HFFc6 (cell line): Measurements from ENCODE around the gene OXER1. TPM values are rescaled to one million over a fixed set of nuclear protein-coding genes. Genes with fewer than 3 reads are reported as not detected.

Experiments
- DNase-seq: peaks from one replicate; pipeline ENCODE4 v3.0.0-alpha.2; 2018
- H3K27ac Mint-ChIP-seq: 2 replicates; pipeline ENCODE4 v1.8.0; 2020; ENCODE audit warnings: mild to moderate bottlenecking, mixed read lengths
- H3K27me3 Mint-ChIP-seq: 2 replicates; pipeline ENCODE4 v1.8.0; 2021; ENCODE audit warnings: mild to moderate bottlenecking, moderate library complexity, mixed read lengths; ENCODE audit not compliant: insufficient read depth
- H3K36me3 Mint-ChIP-seq: 2 replicates; pipeline ENCODE4 v1.8.0; 2021; ENCODE audit warnings: low read depth, mixed read lengths
- H3K4me1 Mint-ChIP-seq: 2 replicates; pipeline ENCODE4 v1.8.0; 2020; ENCODE audit warnings: low read depth, mixed read lengths
- H3K4me3 Mint-ChIP-seq: 2 replicates; pipeline ENCODE4 v1.8.0; 2020; ENCODE audit warnings: mild to moderate bottlenecking, moderate library complexity, mixed read lengths
- H3K9me3 Mint-ChIP-seq: 2 replicates; pipeline ENCODE4 v1.8.0; 2020; ENCODE audit warnings: mild to moderate bottlenecking, mixed read lengths
- total RNA-seq, 6 experiments: library from RNA; stranded (reverse); fragmentation: NEBNext Ultra II Directional; extraction: Animal tissue kit (Norgen Biotek cat#: 25700); gene quantifications; 2 replicates in 1 of 6; 3 replicates in 5 of 6; pipeline ENCODE4 v1.2.3, GENCODE V29; 2021
- TF ChIP-seq, protein P1 (sequence below): fragments of 200-600 bp; sonication (generic); IDR thresholded peaks from 2 replicates; pipeline ENCODE4 v1.5.0; 2021; ENCODE audit warnings: antibody characterized with exemption, mild to moderate bottlenecking

The OXER1 gene
- total RNA-seq, 6 experiments from 2014 or later: not detected

DNA sequence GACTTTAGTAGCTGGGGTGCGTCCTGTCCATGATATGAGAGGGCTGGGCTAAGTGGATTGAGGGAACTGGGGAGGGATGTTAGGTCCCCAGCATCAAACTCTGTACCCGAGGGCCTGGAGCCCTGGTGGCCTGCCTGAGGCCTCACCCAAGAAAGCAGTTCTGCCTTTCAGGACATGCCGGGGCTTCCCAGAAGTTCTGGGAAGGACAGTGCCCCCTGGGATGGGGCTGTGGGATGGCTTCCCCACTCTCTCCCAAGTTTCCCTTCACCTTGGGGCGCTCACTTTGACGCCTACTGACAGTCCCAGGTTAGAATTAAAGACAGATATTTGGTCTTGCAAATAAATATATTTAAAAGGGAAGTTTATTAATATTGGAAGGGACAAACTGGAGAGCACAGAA lies 1.8 kb downstream of the OXER1 start:
- H3K9me3 Mint-ChIP-seq: no peaks in the 10 kb centered on the region
- peaks cover 8% of the 10 kb centered on the region for H3K27me3 Mint-ChIP-seq
- no peaks in the 10 kb centered on the region for H3K36me3 Mint-ChIP-seq
- DNase-seq: no peak
- no peak overlapping the region for H3K4me3 Mint-ChIP-seq
- no peaks in the 10 kb centered on the region for H3K4me1 Mint-ChIP-seq
- H3K27ac Mint-ChIP-seq: no peak overlapping the region
- TF ChIP-seq, protein P1, sequence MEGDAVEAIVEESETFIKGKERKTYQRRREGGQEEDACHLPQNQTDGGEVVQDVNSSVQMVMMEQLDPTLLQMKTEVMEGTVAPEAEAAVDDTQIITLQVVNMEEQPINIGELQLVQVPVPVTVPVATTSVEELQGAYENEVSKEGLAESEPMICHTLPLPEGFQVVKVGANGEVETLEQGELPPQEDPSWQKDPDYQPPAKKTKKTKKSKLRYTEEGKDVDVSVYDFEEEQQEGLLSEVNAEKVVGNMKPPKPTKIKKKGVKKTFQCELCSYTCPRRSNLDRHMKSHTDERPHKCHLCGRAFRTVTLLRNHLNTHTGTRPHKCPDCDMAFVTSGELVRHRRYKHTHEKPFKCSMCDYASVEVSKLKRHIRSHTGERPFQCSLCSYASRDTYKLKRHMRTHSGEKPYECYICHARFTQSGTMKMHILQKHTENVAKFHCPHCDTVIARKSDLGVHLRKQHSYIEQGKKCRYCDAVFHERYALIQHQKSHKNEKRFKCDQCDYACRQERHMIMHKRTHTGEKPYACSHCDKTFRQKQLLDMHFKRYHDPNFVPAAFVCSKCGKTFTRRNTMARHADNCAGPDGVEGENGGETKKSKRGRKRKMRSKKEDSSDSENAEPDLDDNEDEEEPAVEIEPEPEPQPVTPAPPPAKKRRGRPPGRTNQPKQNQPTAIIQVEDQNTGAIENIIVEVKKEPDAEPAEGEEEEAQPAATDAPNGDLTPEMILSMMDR: no peak

DNA sequence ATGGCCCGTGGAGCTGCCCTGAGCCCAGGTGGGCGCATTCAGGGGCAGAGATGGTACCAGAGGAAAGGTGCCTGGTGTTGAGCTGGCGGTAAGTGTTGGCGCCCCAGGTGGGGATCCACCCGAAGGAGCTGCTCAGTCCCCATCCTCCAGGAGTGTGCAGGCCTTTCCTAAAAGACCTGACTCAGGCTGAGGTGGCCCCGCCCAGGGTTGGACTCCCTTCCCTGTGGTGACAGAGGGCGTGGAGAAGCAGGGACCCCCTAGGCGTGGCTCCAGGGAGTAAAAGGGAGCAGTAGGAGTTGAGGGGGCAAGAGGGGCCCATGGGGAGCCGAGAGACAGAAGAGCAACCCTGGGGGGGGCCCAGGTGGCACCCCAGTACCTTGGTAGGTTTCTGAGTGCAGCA lies 2.4 kb downstream of the OXER1 start:
- Mint-ChIP-seq H3K36me3 (no peaks in the 10 kb centered on the region), H3K4me3 (no peak overlapping the region), H3K27ac (no peak overlapping the region), H3K27me3 (peaks cover 8% of the 10 kb centered on the region), H3K9me3 (no peaks in the 10 kb centered on the region), H3K4me1 (no peaks in the 10 kb centered on the region)
- TF ChIP-seq, protein P1: no peak
- DNase-seq: no peak

DNA sequence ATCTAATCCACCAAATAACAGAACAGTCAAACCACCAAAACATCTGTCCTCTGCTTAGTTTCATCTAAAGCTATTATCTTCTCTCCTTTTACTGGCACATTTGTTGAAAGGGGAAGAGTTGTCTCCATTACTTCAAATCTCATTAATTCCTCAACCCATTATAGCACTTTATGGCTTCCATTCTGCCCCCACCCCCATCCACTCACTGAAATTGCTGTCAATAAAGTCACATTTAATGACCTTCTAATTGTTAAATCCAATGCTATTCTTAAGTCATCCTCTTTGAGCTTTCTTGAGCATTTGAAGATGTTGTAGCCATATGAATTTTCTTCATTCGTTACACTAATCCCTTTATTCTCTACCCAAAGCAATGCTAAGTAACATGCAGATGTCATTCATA lies 5.2 kb downstream of the OXER1 start:
- no peak overlapping the region for H3K27ac Mint-ChIP-seq
- TF ChIP-seq, protein P1: no peak
- H3K9me3 Mint-ChIP-seq: no peaks in the 10 kb centered on the region
- no peak for DNase-seq
- H3K27me3 Mint-ChIP-seq: no peaks in the 10 kb centered on the region; the same call in 1 of the 2 replicates
- no peak overlapping the region for H3K4me3 Mint-ChIP-seq
- H3K4me1 Mint-ChIP-seq: peaks cover 21% of the 10 kb centered on the region
- H3K36me3 Mint-ChIP-seq: no peaks in the 10 kb centered on the region

DNA sequence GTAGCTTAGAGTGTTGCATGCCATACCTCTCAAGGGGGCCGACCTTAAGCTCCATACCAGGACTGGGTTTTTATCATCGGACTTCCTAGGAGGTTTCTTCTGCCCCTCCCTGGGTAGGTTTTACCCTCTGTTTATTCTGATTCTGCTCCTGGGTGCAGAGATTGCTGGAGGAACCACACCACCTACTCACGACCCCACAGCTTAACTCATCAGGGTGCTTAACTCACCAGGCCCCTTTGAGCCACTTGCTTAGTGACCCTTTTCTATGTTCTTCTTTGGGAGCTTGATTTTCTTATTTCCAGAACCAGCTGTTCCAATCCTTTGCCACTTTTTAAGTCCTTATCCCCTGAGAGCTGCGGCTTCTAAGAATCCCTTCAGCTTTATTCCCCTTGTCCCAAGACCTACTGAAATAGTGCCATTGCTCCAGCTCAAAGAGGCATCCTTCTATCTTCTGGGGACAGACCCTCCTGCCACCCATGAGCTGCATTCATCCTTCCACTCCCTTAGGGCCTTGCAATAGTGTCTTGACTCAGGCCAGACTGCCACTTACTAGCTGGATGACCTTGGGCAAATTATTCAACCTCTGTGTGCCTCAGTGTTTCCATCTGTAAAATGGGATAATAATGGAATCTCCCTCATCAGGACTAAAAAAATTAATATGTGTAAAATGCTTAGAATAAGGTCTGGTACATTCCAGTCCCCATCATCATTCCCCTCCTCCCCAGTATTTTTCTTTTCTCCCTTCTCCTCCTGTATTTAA lies 5.8 kb downstream of the OXER1 start:
- Mint-ChIP-seq H3K9me3 (no peaks in the 10 kb centered on the region), H3K36me3 (no peaks in the 10 kb centered on the region), H3K4me3 (no peak overlapping the region), H3K4me1 (peaks cover 22% of the 10 kb centered on the region), H3K27me3 (no peaks in the 10 kb centered on the region; the same call in 1 of the 2 replicates), H3K27ac (no peak overlapping the region)
- TF ChIP-seq, protein P1: no peak
- no peak for DNase-seq

DNA sequence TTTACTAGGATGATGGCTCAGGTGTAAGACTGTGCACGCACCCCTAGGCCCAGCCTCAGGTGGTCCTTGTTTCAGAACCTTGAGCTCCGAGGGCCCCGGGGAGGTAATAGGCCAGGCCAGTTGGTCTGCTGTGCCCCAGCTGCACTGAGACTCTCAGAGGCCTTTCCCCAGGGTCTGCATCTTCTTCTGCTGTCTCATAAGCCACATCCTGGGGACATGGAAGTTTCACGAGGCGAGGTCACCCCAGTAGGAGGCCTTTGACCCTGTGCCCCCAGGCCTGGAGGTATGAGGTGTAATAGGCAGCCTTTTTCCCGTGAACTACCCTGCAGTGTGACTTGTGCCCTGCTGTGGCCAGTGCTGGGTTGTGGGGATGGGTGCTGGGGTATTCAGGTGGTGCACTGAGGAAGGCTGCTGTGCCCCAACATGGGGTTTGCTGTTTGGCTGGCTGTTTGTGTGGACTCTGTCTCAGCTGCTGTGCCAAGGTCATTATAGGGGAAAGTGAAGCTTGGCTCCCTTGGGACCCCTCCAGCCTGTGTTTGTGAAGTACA lies 6.9 kb downstream of the OXER1 start:
- Mint-ChIP-seq H3K4me1 (peaks cover 22% of the 10 kb centered on the region), H3K9me3 (no peaks in the 10 kb centered on the region), H3K4me3 (no peak overlapping the region), H3K27me3 (no peaks in the 10 kb centered on the region; the same call in 1 of the 2 replicates), H3K36me3 (no peaks in the 10 kb centered on the region), H3K27ac (no peak overlapping the region)
- TF ChIP-seq, protein P1: no peak
- no peak for DNase-seq
